Psoas muscle (tissue), 8 donors: ENCODE results near the gene PPDPF. TPM values are rescaled to one million over a fixed set of nuclear protein-coding genes. Genes with fewer than 3 reads are reported as not detected.

Source experiments
- ATAC-seq, 4 donors: fragments of 200-7000 bp; cut with Tn5 transposase; one replicate each; pipeline ENCODE4 v1.9.1; 2020; ENCODE audit warnings: moderate library complexity in 3 of 4, mild to moderate bottlenecking in 2 of 4
- DNase-seq, 2 donors: peaks; one replicate each; pipeline ENCODE4 v3.0.0-alpha.2; 2020
- H3K27ac ChIP-seq: fragments of 200-600 bp; one replicate; pipeline ENCODE4 v1.8.0; 2022
- H3K27me3 ChIP-seq, 3 donors: fragments of 200-600 bp in 1 of 3; one replicate each; pipeline versions ENCODE4 v1.6.1 to v1.8.0; 2013 to 2022; ENCODE audit warnings: low read length in 2 of 3, mild to moderate bottlenecking in 2 of 3, moderate library complexity in 1 of 3; ENCODE audit not compliant: insufficient read depth in 3 of 3
- H3K36me3 ChIP-seq, 2 donors: fragments of 200-600 bp in 1 of 2; one replicate each; pipeline versions ENCODE4 v1.6.1 to v1.8.0; 2013 to 2022; ENCODE audit warnings: low read depth in 1 of 2, mild to moderate bottlenecking in 1 of 2, moderate library complexity in 1 of 2; ENCODE audit not compliant: insufficient read depth in 1 of 2
- H3K4me1 ChIP-seq: fragments of 200-600 bp; one replicate; pipeline ENCODE4 v1.8.0; 2022
- H3K4me3 ChIP-seq: fragments of 200-600 bp; one replicate; pipeline ENCODE4 v1.8.0; 2022; ENCODE audit warnings: mild to moderate bottlenecking
- H3K9me3 ChIP-seq: fragments of 200-600 bp; one replicate; pipeline ENCODE4 v1.8.0; 2022
- CTCF ChIP-seq: fragments of 200-600 bp; IDR thresholded peaks from one replicate; pipeline ENCODE4 v1.8.0; 2022; ENCODE audit warnings: antibody characterized with exemption
- WGBS, 3 donors: extraction: QIAGEN DNeasy Blood & Tissue Kit; methylation state at CpG; one replicate each; pipeline versions ENCODE4 v1.1.6 to v1.1.7; 2013; 5-methylcytosine and 5-hydroxymethylcytosine counted together
- intact Hi-C, 2 donors: fragments of 100-400 bp; cut with DNase I; formaldehyde crosslinking; loops; one replicate each; pipeline versions ENCODE4 v1.11.0 to v1.14.2; 2022
- polyA plus RNA-seq, 3 donors: library from polyadenylated mRNA; stranded (reverse); fragments of 200-250 nt; gene quantifications; one replicate each; pipeline ENCODE4 v1.2.3, GENCODE V29; 2013
- total RNA-seq, 4 donors: library from RNA; stranded (reverse); fragmentation: NEBNext Ultra II Directional in 2 of 4; extraction: Animal tissue kit (Norgen Biotek cat#: 25700) in 2 of 4; gene quantifications; one replicate each; pipeline versions ENCODE4 v1.2.1 to v1.2.4, GENCODE V29; 2021 to 2023
- donor health status: healthy with polysubstance abuse.
- donor health status: DM: no; HTN: no; CAD: no; lungs with moderate emphysema.
- donor health status: Bipolar disorder and iron deficiency.
- donor health status: healthy.
- donor health status: DM: yes; HTN: yes; CAD: no.
- donor health status: DM: no; HTN: no; CAD: no.
- donor health status: DM: no; HTN: no; CAD: no.
- donor health status: DM: yes; HTN: yes; CAD: no.

Gene PPDPF
- total and polyA plus RNA-seq, 7 donors, result 130 to 198 (median 153) TPM

- intact Hi-C loops, result no loop called here
- Histone ChIP-seq H3K9me3 (no peaks in the 10 kb centered on the region), H3K27ac (no peak overlapping the region), H3K27me3 (peaks cover 0 to 49% (median 16%) of the 10 kb centered on the region in 3 donors), H3K4me1 (no peaks in the 10 kb centered on the region), H3K36me3 (no peaks in the 10 kb centered on the region), H3K4me3 (no peak overlapping the region)
- 64 to 72% (median 71%) methylated on average over 18 to 19 of the region's 19 CpGs for WGBS, 3 donors
- no peak for TF ChIP-seq CTCF
- no peak for ATAC-seq
- no peak for DNase-seq
Observed at GRCh38 chr20:63544958-63545516, 24.5 kb downstream of the PPDPF start.

GRCh38 chr20:63545814-63546213, 25.2 kb downstream of the PPDPF start:
- no peak for TF ChIP-seq CTCF
- ATAC-seq, result no peak
- DNase-seq, result no peak
- Histone ChIP-seq H3K36me3 (no peaks in the 10 kb centered on the region), H3K27ac (no peak overlapping the region), H3K9me3 (no peaks in the 10 kb centered on the region), H3K27me3 (peaks cover 0 to 56% (median 18%) of the 10 kb centered on the region in 3 donors), H3K4me1 (no peaks in the 10 kb centered on the region), H3K4me3 (no peak overlapping the region)
- intact Hi-C loops, result no loop called here
- WGBS, 3 donors, result 52 to 63% (median 63%) methylated on average over 6 of the region's 6 CpGs

GRCh38 chr20:63546256-63546955, 25.8 kb downstream of the PPDPF start:
- no peak for TF ChIP-seq CTCF
- DNase-seq, result no peak

GRCh38 chr20:63546956-63547724, 26.6 kb downstream of the PPDPF start:
- H3K27ac ChIP-seq, result no peak overlapping the region
- ATAC-seq (no peak), DNase-seq (no peak)
- peaks cover 0 to 66% (median 25%) of the 10 kb centered on the region in 3 donors for H3K27me3 ChIP-seq
- intact Hi-C loops, result no loop called here
- WGBS, 3 donors, result 37 to 53% (median 43%) methylated on average over 44 to 58 of the region's 58 CpGs
- no peaks in the 10 kb centered on the region for H3K36me3 ChIP-seq
- no peak overlapping the region for H3K4me3 ChIP-seq
- TF ChIP-seq CTCF, result no peak
- no peaks in the 10 kb centered on the region for H3K4me1 ChIP-seq
- no peaks in the 10 kb centered on the region for H3K9me3 ChIP-seq

More at GRCh38 chr20:63546256-63546955, 25.8 kb downstream of the PPDPF start:
- Histone ChIP-seq H3K4me1 (no peaks in the 10 kb centered on the region), H3K27me3 (peaks cover 0 to 61% (median 23%) of the 10 kb centered on the region in 3 donors), H3K4me3 (no peak overlapping the region), H3K36me3 (no peaks in the 10 kb centered on the region), H3K27ac (no peak overlapping the region), H3K9me3 (no peaks in the 10 kb centered on the region)
- intact Hi-C loops, result no loop called here
- 53 to 68% (median 59%) methylated on average over 18 to 20 of the region's 20 CpGs for WGBS, 3 donors
- no peak for ATAC-seq
